Ectodermal cell (in vitro differentiated cells): ENCODE results near the gene TIMM17B.

ENCODE experiments used
- H3K27ac ChIP-seq: 2 replicates; pipeline ENCODE4 v1.7.0; 2013; ENCODE audit warnings: mild to moderate bottlenecking, low read depth, low read length; ENCODE audit not compliant: insufficient read depth, poor library complexity, severe bottlenecking
- H3K27me3 ChIP-seq: 2 replicates; pipeline ENCODE4 v1.7.0; 2013; ENCODE audit warnings: mild to moderate bottlenecking, low read length; ENCODE audit not compliant: insufficient read depth, control insufficient read depth, poor library complexity, severe bottlenecking
- H3K36me3 ChIP-seq: one replicate; pipeline ENCODE4 v1.7.0; 2013; ENCODE audit warnings: low read length; ENCODE audit not compliant: control insufficient read depth, insufficient read depth
- H3K4me1 ChIP-seq: one replicate; pipeline ENCODE4 v1.7.0; 2013; ENCODE audit warnings: low read length; ENCODE audit not compliant: control insufficient read depth, insufficient read depth
- H3K4me3 ChIP-seq: 2 replicates; pipeline ENCODE4 v1.7.0; 2013; ENCODE audit warnings: low read depth, low read length, control low read depth; ENCODE audit not compliant: insufficient read depth
- H3K9me3 ChIP-seq: 2 replicates; pipeline ENCODE4 v1.7.0; 2013; ENCODE audit warnings: mild to moderate bottlenecking, low read length, moderate library complexity; ENCODE audit not compliant: control insufficient read depth
- WGBS, 2 experiments: methylation state at CpG; one replicate each; pipeline ENCODE4 v1.1.7; 2013; ENCODE audit warnings: missing lambda C conversion rate in 2 of 2; 5-methylcytosine and 5-hydroxymethylcytosine counted together

The TIMM17B gene

GRCh38 chrX:48908600-48908999 lies 11.0 kb upstream of the TIMM17B start:
- H3K27me3 ChIP-seq: no peaks in the 10 kb centered on the region

GRCh38 chrX:48905090-48905790 lies 7.7 kb upstream of the TIMM17B start:
- 94% methylated on average over 20 of the region's 20 CpGs for WGBS, 2 experiments
- peaks cover 12% of the 10 kb centered on the region for H3K36me3 ChIP-seq
- no peaks in the 10 kb centered on the region for H3K4me1 ChIP-seq

More at GRCh38 chrX:48908600-48908999, 11.0 kb upstream of the TIMM17B start:
- WGBS, 2 experiments: 100% methylated on average over 1 of the region's 1 CpG; no CpG with 5 or more reads in 1 of the 2 experiments
- no peak overlapping the region for H3K27ac ChIP-seq
- H3K4me1 ChIP-seq: no peaks in the 10 kb centered on the region
- no peaks in the 10 kb centered on the region for H3K9me3 ChIP-seq
- H3K4me3 ChIP-seq: no peak overlapping the region
- H3K36me3 ChIP-seq: peaks cover 4% of the 10 kb centered on the region

GRCh38 chrX:48904626-48905025 lies 7.1 kb upstream of the TIMM17B start:
- H3K4me1 ChIP-seq: no peaks in the 10 kb centered on the region
- H3K36me3 ChIP-seq: peaks cover 11% of the 10 kb centered on the region
- H3K27me3 ChIP-seq: no peaks in the 10 kb centered on the region
- no peak overlapping the region for H3K4me3 ChIP-seq
- H3K27ac ChIP-seq: no peak overlapping the region
- WGBS, 2 experiments: 93 to 94% methylated on average over 14 of the region's 14 CpGs
- no peaks in the 10 kb centered on the region for H3K9me3 ChIP-seq

More at GRCh38 chrX:48905090-48905790, 7.7 kb upstream of the TIMM17B start:
- Histone ChIP-seq H3K27ac (no peak overlapping the region), H3K27me3 (no peaks in the 10 kb centered on the region), H3K4me3 (no peak overlapping the region), H3K9me3 (no peaks in the 10 kb centered on the region)

GRCh38 chrX:48904180-48904579 lies 6.6 kb upstream of the TIMM17B start:
- H3K36me3 ChIP-seq: peaks cover 8% of the 10 kb centered on the region
- no peaks in the 10 kb centered on the region for H3K27me3 ChIP-seq
- H3K4me3 ChIP-seq: no peak overlapping the region
- no peaks in the 10 kb centered on the region for H3K4me1 ChIP-seq
- H3K9me3 ChIP-seq: no peaks in the 10 kb centered on the region
- no peak overlapping the region for H3K27ac ChIP-seq
- WGBS, 2 experiments: 70 to 81% methylated on average over 8 of the region's 8 CpGs

- Histone ChIP-seq H3K27ac (no peak overlapping the region), H3K36me3 (peaks cover 8% of the 10 kb centered on the region), H3K4me3 (no peak overlapping the region), H3K9me3 (no peaks in the 10 kb centered on the region), H3K4me1 (no peaks in the 10 kb centered on the region), H3K27me3 (no peaks in the 10 kb centered on the region)
- 93 to 97% methylated on average over 4 to 6 of the region's 6 CpGs for WGBS, 2 experiments
These were observed 5.7 kb upstream of the TIMM17B start for GRCh38 chrX:48903290-48903689.

GRCh38 chrX:48902776-48903175 lies 5.2 kb upstream of the TIMM17B start:
- Histone ChIP-seq H3K27ac (no peak overlapping the region), H3K4me3 (no peak overlapping the region), H3K36me3 (peaks cover 8% of the 10 kb centered on the region), H3K9me3 (no peaks in the 10 kb centered on the region), H3K4me1 (no peaks in the 10 kb centered on the region), H3K27me3 (no peaks in the 10 kb centered on the region)
- WGBS, 2 experiments: 90 to 95% methylated on average over 14 of the region's 14 CpGs

GRCh38 chrX:48902135-48902534 lies 4.6 kb upstream of the TIMM17B start:
- Histone ChIP-seq H3K4me3 (no peak overlapping the region), H3K36me3 (peaks cover 8% of the 10 kb centered on the region), H3K27me3 (no peaks in the 10 kb centered on the region)

GRCh38 chrX:48901069-48901468 lies 3.5 kb upstream of the TIMM17B start:
- H3K4me1 ChIP-seq: no peaks in the 10 kb centered on the region
- 92 to 94% methylated on average over 5 to 7 of the region's 7 CpGs for WGBS, 2 experiments
- no peaks in the 10 kb centered on the region for H3K9me3 ChIP-seq
- H3K27ac ChIP-seq: no peak overlapping the region
- no peaks in the 10 kb centered on the region for H3K27me3 ChIP-seq
- H3K36me3 ChIP-seq: peaks cover 8% of the 10 kb centered on the region
- H3K4me3 ChIP-seq: no peak overlapping the region

More at GRCh38 chrX:48902135-48902534, 4.6 kb upstream of the TIMM17B start:
- no peaks in the 10 kb centered on the region for H3K9me3 ChIP-seq
- WGBS, 2 experiments: 97% methylated on average over 20 of the region's 20 CpGs
- no peak overlapping the region for H3K27ac ChIP-seq
- H3K4me1 ChIP-seq: no peaks in the 10 kb centered on the region

GRCh38 chrX:48899078-48899410 lies 1.5 kb upstream of the TIMM17B start:
- WGBS, 2 experiments: 90 to 93% methylated on average over 8 of the region's 8 CpGs
- Histone ChIP-seq H3K36me3 (peaks cover 8% of the 10 kb centered on the region), H3K4me3 (no peak overlapping the region), H3K4me1 (no peaks in the 10 kb centered on the region), H3K27me3 (no peaks in the 10 kb centered on the region), H3K27ac (no peak overlapping the region), H3K9me3 (no peaks in the 10 kb centered on the region)

- Histone ChIP-seq H3K9me3 (no peaks in the 10 kb centered on the region), H3K27ac (peak overlapping the region; percentile 79), H3K27me3 (no peaks in the 10 kb centered on the region), H3K4me3 (peak overlapping the region; percentile 65), H3K36me3 (peaks cover 8% of the 10 kb centered on the region), H3K4me1 (no peaks in the 10 kb centered on the region)
- WGBS, 2 experiments: 0% methylated on average over 38 of the region's 38 CpGs
These were observed 377 bp downstream of the TIMM17B start for GRCh38 chrX:48897157-48897624.
